HG02840 (cell line): Measurements from ENCODE around the gene STX5.
"Not testable (repeated sequence)": the region's sequence is repeated elsewhere in the genome, so short reads cannot be mapped to it uniquely, and the experiment has no call there.

Experiments
- ATAC-seq: cut with Tn5 transposase; IDR thresholded peaks from one replicate; pipeline ENCODE4 v1.9.1; 2021; ENCODE audit warnings: mild to moderate bottlenecking, moderate library complexity, moderate number of reproducible peaks; ENCODE audit not compliant: unreplicated experiment, low FRiP score

The STX5 gene

GRCh38 chr11:62788991-62789390 is 42.9 kb downstream of the STX5 start:
- no peak for ATAC-seq

- ATAC-seq: peak; percentile 61
These were observed 44.7 kb downstream of the STX5 start, which contains the start of gene TMEM179B for GRCh38 chr11:62787005-62787759. Gene TMEM179B (plus strand): TSS chr11:62787402. CDS start chr11:62787432, 30 bp downstream.

GRCh38 chr11:62786318-62787004 is 45.4 kb downstream of the STX5 start:
- ATAC-seq: peak; percentile 63

- no peak for ATAC-seq
These were observed 49.1 kb downstream of the STX5 start for GRCh38 chr11:62782753-62783152.

GRCh38 chr11:62778441-62778840 is 53.4 kb downstream of the STX5 start:
- ATAC-seq: no peak

GRCh38 chr11:62777389-62777788 is 54.5 kb downstream of the STX5 start:
- ATAC-seq: no peak

- no peak for ATAC-seq
These were observed 56.2 kb downstream of the STX5 start for GRCh38 chr11:62775646-62776045.

GRCh38 chr11:62774407-62774806 is 57.4 kb downstream of the STX5 start:
- no peak for ATAC-seq

- ATAC-seq: peak; percentile 84
These were observed 60.5 kb downstream of the STX5 start, which contains the start of gene TAF6L for GRCh38 chr11:62771144-62772021. Gene TAF6L (plus strand): TSS chr11:62771396. CDS start chr11:62775784, 4,388 bp downstream.

GRCh38 chr11:62770778-62771143 is 61.1 kb downstream of the STX5 start:
- peak; percentile 1 for ATAC-seq

GRCh38 chr11:62760867-62761227 is 71.0 kb downstream of the STX5 start:
- not testable (repeated sequence) for ATAC-seq

- ATAC-seq: no peak
These were observed 73.7 kb downstream of the STX5 start for GRCh38 chr11:62757846-62758788.
